HG03045 (cell line): ENCODE data around the gene KREMEN1.

Experiments
- ATAC-seq: cut with Tn5 transposase; IDR thresholded peaks from one replicate; pipeline ENCODE4 v1.9.1; 2021; ENCODE audit warnings: mild to moderate bottlenecking, moderate library complexity; ENCODE audit not compliant: unreplicated experiment

The KREMEN1 gene

DNA sequence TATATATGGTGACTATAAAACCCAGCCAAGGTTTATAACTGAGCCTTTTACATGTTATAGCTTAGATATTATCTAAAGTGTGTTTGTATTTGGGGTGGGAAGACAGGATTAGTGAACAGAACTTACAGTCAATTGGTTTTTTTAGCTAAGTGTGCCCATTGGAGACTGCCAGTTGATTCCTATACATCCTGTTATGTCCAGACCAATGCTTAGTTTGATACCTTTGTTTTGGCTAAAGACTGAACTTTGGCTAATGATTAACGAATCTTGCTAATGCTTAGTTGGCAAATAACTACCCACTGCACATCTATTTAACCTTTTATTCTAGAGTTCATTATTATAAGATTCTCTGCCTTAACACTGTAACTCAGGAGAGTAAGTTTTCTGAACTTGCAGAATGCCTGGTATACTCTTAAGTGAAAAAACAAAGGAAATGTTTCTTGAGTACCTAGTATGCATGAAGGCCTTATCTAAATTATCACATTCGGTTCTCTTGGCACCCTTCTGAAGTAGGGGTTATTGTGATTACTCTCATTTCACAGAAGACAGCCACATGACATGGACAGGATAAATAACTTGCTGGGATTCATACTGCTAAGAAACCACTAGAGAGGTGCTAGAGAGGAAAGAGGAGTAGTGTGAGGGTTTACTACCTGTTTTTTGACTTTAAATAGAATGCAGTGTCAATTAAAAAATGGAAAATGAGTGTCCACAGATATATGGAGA lies 54.0 kb downstream of the KREMEN1 start:
- ATAC-seq = no peak

DNA sequence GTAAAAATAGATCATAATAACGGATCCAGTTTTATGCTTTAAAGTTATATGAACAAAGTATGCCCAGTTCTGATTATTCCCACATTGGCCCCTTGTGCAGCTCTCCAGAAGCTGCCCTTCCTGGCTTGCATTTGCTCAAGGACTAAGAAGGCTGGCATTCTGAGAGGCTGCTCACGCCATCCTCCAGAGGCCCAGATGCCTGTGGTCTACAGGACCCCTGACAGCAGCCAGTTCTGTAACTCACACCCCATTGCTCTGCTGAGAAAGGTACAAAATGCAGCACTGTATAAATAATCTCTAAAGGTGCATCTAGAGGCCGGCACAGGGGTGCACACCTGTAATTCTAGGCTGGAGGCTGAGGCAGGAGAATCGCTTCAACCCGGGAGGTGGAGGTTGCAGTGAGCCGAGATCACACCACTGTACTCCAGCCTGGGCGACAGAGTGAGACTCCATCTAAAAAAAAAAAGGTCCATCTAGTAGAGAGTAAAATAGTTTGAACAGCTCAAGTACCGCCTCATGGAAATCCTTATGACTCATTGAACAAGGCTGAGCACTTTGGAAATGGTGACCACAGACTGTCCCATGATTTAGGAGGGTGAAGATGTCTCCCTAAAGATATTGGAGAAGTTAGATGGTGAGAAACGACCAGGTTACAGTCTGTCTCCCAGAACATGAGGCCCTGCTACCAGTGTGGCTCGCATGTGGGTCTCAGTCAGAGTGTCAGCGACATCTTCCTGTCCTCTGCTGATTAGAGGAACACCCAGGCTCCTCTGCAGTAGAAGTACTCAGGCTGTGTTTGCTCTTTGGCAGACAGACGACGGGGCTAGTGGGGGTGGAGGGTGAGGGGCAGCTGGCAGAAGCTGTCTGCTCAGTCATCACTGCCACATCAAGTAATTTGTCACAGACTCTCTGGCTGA lies 56.3 kb downstream of the KREMEN1 start:
- no peak for ATAC-seq

DNA sequence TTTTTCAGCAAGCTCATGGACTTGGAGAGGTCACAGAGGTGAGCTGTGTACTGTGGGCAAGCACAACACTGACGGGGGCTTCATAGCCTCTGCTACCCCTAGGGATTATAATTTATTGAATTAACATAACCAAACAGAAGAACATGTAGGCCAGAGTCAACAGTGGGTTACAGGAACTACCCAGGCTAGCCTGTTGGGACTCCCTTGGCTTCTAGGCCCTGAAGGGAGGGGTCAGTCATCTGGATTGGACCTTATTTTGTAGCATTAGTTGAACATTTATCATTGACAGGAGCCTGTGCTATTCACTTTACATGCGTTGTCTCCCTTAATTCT lies 56.9 kb downstream of the KREMEN1 start:
- ATAC-seq = no peak

GRCh38 chr22:29130476-29130875 lies 57.6 kb downstream of the KREMEN1 start:
- ATAC-seq = no peak

- no peak for ATAC-seq
Measured at GRCh38 chr22:29133603-29134133, 60.8 kb downstream of the KREMEN1 start.

GRCh38 chr22:29134448-29134847 lies 61.6 kb downstream of the KREMEN1 start:
- ATAC-seq = no peak

- no peak for ATAC-seq
Measured at GRCh38 chr22:29136782-29137700, 64.2 kb downstream of the KREMEN1 start.

DNA sequence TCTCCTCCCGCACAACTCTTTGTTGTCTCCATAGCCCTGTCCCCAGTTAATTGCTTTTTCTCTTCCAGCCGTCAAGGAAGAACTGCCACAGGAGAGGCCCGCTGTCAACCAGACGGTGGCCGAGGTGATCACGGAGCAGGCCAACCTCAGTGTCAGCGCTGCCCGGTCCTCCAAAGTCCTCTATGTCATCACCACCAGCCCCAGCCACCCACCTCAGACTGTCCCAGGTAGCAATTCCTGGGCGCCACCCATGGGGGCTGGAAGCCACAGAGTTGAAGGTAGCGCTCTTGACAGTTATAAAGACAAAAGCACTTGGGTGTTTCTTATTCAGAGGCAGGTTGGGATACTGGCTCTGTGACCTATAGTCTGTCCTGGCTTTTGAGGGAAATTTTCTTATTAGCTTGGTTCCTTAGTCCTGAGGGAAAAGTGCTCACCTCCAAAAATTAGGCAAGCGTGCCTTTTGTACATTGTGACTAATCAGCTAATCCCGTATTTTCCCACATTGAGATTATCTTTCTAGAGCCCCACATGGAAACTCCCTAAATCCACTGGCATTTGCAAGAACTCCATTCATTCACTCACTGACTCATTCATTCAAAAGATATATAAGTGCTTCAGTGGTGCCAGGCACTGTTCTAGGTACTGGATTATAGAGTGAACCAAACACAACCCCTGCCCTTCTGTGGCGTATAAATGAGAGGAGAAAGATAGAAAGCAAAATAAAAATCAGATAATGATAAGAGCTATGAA lies 65.9 kb downstream of the KREMEN1 start:
- no peak for ATAC-seq

DNA sequence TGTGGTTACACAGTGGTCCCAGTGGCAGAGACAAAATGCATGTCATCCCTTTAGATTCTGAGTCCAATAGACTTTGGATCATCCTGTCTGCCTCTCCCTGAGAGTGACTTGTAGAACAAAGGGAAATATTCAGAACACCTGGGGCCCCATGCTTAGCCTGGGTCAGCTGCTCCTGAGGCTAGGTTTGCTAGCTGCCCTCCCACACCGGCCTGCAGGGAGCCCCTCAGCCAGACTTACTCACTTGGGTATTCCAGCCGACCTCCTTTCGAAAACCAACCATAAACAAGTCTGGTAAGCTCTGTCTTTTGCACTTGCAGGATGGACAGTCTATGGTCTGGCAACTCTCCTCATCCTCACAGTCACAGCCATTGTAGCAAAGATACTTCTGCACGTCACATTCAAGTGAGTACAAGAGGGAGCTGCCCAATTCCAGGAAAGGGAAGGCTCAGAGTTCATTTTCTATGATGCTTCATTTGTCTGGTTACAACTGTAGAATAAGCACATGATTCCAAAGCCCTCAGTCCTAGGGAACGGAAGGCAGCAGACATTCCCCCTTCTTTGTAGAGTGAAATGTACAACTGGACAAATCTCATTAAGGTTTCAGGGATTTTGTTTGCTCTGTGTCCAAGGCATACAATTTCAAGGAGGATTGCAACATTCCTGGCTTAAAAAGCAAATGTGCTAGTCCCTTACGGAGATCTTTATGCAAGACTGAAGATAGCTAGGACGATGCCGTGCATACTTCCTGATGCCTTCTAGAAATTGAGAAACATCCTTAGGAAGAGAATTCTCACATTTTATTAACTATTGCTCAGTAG lies 67.3 kb downstream of the KREMEN1 start:
- no peak for ATAC-seq

GRCh38 chr22:29141078-29141688 lies 68.3 kb downstream of the KREMEN1 start:
- no peak for ATAC-seq

DNA sequence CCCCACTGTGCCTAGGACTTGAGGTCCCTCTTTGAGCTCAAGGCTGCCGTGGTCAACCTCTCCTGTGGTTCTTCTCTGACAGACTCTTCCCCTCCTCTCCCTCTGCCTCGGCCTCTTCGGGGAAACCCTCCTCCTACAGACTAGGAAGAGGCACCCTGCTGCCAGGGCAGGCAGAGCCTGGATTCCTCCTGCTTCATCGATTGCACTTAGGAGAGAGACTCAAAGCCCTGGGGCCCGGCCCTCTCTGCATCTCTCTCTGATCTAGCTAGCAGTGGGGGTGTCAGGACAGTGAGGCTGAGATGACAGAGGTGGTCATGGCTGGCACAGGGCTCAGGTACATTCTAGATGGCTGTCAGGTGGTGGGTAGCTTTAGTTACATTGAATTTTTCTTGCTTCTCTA lies 69.3 kb downstream of the KREMEN1 start:
- ATAC-seq = no peak

DNA sequence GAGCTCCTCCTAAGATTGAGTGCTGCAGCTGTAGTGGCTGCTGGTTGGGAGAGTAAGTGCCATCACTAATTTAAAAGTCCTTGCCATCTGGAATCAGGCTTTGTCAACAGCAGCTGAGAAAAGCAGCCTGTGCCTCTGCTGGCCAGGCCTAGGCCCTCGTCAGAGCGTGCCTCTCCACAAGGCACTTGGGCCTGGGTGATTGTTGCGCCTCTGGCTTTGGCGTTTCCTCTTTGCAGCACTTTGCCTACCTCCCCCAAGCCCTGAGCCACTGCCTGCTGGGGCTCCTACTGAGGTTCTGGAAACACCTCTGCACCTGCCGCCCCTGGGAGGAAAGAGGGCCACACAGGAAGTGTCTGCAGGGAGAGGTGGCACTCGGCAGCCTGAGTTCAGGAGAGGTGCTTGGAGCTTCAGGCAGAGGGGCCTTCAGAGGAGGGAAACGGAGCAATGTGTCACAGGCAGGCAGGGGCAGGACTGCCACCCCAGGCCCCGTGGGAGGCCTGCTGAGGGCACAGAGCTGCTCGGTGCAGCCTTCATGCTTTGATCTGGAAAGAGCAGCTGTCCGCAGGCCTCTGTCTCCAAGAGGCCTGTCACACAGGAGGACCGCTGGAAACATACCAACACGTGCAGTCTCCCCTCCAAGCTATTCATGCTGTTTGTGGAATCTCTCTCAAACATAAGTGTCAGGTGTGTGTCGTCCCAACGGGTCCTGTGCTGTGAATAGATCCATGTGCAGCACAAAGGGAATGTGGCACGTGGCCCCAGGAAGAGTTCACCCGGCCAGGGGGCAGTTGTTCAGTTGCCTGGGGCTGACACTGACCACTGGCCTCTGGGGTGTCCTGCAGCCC lies 71.3 kb downstream of the KREMEN1 start:
- no peak for ATAC-seq

DNA sequence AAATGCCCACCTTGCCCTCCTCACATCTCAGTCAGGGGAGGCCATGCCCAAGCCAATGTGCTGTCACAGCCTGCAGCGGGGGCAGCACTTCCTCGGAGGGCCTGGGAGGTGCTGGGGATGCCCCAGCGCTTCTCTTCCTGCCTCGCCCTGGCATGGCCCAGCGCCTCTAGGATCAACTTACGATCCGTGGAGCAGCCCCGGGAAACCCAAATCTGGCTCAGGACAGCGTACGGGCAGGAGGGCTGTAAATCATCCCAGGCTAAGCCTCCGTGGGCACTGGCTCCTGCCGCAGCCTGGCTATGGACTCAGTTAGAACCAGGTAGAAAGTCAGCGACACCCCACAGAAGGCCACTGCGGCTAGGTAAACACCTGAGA lies 71.9 kb downstream of the KREMEN1 start:
- ATAC-seq = no peak

- ATAC-seq = no peak
Measured at GRCh38 chr22:29145321-29146072, 72.7 kb downstream of the KREMEN1 start.

DNA sequence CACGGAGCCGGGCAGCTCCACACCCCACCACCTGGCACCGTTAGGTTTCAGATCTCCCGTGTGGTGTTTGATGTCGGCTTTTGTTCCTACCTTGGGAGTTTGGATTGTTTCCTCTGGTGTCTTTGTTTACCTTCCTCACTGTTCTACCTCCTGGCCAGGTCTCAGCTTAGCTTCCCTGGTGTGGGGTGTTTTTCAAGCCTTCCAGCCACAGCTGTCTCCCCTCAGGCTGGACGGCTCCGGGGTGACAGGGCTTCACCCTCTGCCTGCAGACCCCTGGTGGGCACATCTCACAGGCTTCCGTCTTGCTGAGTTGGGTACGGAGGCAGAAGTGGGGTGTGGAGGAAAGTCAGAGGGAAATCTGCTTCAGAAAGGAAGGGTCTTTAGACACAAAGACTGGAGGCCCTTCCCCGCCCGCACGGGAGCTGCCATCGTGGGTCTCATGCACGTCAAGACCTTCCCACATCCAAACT lies 73.3 kb downstream of the KREMEN1 start:
- no peak for ATAC-seq

DNA sequence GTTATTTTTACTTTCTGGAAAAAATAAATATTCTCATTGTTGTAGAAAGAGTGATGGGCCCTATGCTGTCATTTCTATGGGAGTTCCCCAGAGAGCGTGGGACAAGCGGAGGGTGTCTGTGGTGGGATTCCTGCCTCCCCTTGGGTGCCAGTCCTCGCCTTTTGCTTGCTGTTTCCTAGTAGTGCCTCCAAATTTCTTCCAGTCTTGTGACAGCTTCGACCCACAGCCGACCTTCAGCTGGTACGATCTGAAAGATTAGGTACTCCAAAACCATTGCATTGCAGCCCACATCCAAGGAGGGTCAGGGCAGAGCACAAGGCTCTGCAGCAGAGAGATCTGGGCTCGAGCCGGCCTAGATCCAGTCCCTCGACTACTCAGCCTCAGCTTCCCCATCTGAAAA lies 73.9 kb downstream of the KREMEN1 start:
- ATAC-seq = no peak

GRCh38 chr22:29147331-29147899 lies 74.6 kb downstream of the KREMEN1 start:
- no peak for ATAC-seq
